HEK293T (cell line): ENCODE measurements around the gene RNF32.

Experiments
- CTCF ChIA-PET: fragments of 350-600 bp; formaldehyde crosslinking; extraction: SDS; loops from one replicate; lab custom pipeline; 2021; ENCODE audit warnings: antibody characterized with exemption, inconsistent platforms; lab: Yijun Ruan, JAX
- POLR2A ChIA-PET: fragments of 350-600 bp; formaldehyde crosslinking; extraction: SDS; loops from one replicate; lab custom pipeline; 2020; ENCODE audit warnings: antibody characterized with exemption, inconsistent platforms; lab: Yijun Ruan, JAX
- DNase-seq: peaks from one replicate; pipeline ENCODE4 v3.0.0; 2012; ENCODE audit warnings: mixed read lengths; ENCODE audit errors: extremely low spot score
- ARNT ChIP-seq: fragments of 450-650 bp; IDR thresholded peaks from 2 replicates; pipeline ENCODE4 v1.6.1; 2017; ENCODE audit warnings: mild to moderate bottlenecking
- BHLHE40 ChIP-seq: fragments of 450-650 bp; IDR thresholded peaks from 2 replicates; pipeline ENCODE4 v1.6.1; 2016; ENCODE audit warnings: mild to moderate bottlenecking, moderate library complexity, borderline replicate concordance
- CTBP1 ChIP-seq: fragments of 450-650 bp; IDR thresholded peaks from 2 replicates; pipeline ENCODE4 v1.6.1; 2016; ENCODE audit warnings: borderline replicate concordance
- ELF4 ChIP-seq: fragments of 450-650 bp; IDR thresholded peaks from 2 replicates; pipeline ENCODE4 v1.6.1; 2017; ENCODE audit warnings: antibody characterized with exemption
- FOXA1 ChIP-seq: fragments of 450-650 bp; IDR thresholded peaks from 2 replicates; pipeline ENCODE4 v1.6.1; 2016; ENCODE audit warnings: mild to moderate bottlenecking
- FOXK2 ChIP-seq: fragments of 450-650 bp; IDR thresholded peaks from 2 replicates; pipeline ENCODE4 v1.6.1; 2016; ENCODE audit warnings: mild to moderate bottlenecking
- FOXM1 ChIP-seq: fragments of 450-650 bp; IDR thresholded peaks from 2 replicates; pipeline ENCODE4 v1.6.1; 2017; ENCODE audit warnings: mild to moderate bottlenecking, borderline replicate concordance
- HDGF ChIP-seq: fragments of 450-650 bp; IDR thresholded peaks from 2 replicates; pipeline ENCODE4 v1.6.1; 2017; ENCODE audit warnings: antibody characterized with exemption, borderline replicate concordance
- L3MBTL2 ChIP-seq: fragments of 450-650 bp; conservative IDR thresholded peaks from 2 replicates; pipeline ENCODE4 v1.6.1; 2016; ENCODE audit warnings: mild to moderate bottlenecking
- LEF1 ChIP-seq: fragments of 450-650 bp; IDR thresholded peaks from 2 replicates; pipeline ENCODE4 v1.6.1; 2017; ENCODE audit warnings: mild to moderate bottlenecking, borderline replicate concordance
- NFRKB ChIP-seq: fragments of 450-650 bp; IDR thresholded peaks from 2 replicates; pipeline ENCODE4 v1.6.1; 2016; ENCODE audit warnings: mild to moderate bottlenecking, moderate library complexity
- SP1 ChIP-seq: fragments of 450-650 bp; IDR thresholded peaks from 2 replicates; pipeline ENCODE4 v1.6.1; 2017
- SUZ12 ChIP-seq: fragments of 450-650 bp; IDR thresholded peaks from 2 replicates; pipeline ENCODE4 v1.6.1; 2016; ENCODE audit warnings: mild to moderate bottlenecking
- TARDBP ChIP-seq: fragments of 450-650 bp; IDR thresholded peaks from 2 replicates; pipeline ENCODE4 v1.6.1; 2016
- ZNF384 ChIP-seq: fragments of 450-650 bp; IDR thresholded peaks from 2 replicates; pipeline ENCODE4 v1.6.1; 2016
- TF ChIP-seq, protein P1 (sequence below): fragments of 450-650 bp; IDR thresholded peaks from 2 replicates; pipeline ENCODE4 v1.6.1; 2016

The RNF32 gene

DNA sequence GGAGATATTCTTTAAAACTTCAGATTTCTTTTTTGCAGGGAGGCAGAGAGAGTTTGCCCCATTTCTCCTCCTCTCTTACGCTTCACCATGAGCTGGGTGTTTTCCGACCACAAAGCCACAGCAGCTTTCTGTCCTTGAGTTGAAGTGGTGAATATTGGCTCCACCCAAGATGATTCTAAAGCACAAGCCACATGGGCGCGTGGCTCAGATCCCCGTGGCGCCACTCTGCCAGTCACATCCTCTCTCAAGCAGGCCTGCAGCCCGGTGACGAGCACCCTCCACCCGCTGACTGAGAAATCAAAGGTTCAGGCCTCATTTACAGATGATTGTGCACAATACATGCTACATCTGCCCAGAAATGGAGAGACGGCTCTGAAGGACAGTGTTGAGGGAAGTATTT is 27.6 kb upstream of the RNF32 start:
- ChIA-PET CTCF (no interaction called here), POLR2A (no interaction called here)
- no peak for TF ChIP-seq NFRKB
- no peak for TF ChIP-seq FOXK2
- no peak for TF ChIP-seq SUZ12
- no peak for TF ChIP-seq ARNT
- no peak for TF ChIP-seq BHLHE40
- TF ChIP-seq, protein P1, sequence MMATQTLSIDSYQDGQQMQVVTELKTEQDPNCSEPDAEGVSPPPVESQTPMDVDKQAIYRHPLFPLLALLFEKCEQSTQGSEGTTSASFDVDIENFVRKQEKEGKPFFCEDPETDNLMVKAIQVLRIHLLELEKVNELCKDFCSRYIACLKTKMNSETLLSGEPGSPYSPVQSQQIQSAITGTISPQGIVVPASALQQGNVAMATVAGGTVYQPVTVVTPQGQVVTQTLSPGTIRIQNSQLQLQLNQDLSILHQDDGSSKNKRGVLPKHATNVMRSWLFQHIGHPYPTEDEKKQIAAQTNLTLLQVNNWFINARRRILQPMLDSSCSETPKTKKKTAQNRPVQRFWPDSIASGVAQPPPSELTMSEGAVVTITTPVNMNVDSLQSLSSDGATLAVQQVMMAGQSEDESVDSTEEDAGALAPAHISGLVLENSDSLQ: no peak
- no peak for TF ChIP-seq HDGF
- no peak for TF ChIP-seq SP1
- TF ChIP-seq TARDBP: no peak
- TF ChIP-seq ELF4: no peak
- TF ChIP-seq LEF1: no peak
- TF ChIP-seq ZNF384: no peak
- TF ChIP-seq FOXM1: no peak
- no peak for TF ChIP-seq L3MBTL2
- no peak for DNase-seq

DNA sequence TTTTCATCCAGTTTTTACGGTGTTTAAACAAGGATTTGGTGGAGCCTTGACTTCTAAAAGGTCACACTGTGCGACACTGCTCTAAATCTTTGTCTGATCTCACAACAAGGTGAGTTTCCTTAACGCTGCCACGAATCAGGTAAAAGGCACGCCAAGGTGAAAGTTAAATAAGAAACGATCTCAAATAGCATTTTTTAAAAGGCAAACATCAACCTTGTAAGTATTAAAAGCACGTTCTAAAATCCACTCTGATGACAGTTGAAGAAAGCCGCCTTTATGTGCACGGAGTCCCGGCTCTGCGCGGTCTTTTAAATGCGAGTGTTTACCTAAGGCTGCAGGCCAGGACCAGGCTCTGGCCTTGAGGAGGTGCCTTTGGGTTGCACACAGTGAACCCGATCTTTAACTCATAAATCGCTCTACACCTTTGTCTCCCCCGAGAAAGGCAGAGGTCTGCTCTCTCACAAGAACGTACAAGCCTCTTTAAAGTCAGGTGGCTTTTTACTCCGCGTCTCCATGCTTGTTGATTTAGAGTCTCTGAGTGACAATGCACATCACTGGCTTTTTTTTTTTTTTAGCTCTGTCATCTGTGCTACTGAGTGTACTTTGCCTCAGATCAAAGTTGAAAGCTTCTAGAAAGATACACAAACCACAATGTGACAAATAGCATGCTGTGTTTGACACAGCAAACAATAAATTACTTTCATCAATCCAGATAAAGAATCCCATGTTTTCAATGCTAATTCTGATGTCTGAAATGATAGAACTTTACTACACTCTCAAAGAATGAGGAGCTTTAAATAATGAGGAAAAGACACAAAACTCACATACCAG is 25.9 kb upstream of the RNF32 start:
- POLR2A ChIA-PET: no interaction called here
- DNase-seq: no peak
- CTCF ChIA-PET: no interaction called here
- TF ChIP-seq, protein P1: no peak
- no peak for TF ChIP-seq L3MBTL2
- TF ChIP-seq ARNT: no peak
- no peak for TF ChIP-seq TARDBP
- TF ChIP-seq SP1: no peak
- TF ChIP-seq CTBP1: no peak
- no peak for TF ChIP-seq FOXM1
- no peak for TF ChIP-seq ZNF384

GRCh38 chr7:156616269-156617202 is 24.0 kb upstream of the RNF32 start:
- POLR2A ChIA-PET: no interaction called here
- CTCF ChIA-PET: no interaction called here
- DNase-seq: no peak

DNA sequence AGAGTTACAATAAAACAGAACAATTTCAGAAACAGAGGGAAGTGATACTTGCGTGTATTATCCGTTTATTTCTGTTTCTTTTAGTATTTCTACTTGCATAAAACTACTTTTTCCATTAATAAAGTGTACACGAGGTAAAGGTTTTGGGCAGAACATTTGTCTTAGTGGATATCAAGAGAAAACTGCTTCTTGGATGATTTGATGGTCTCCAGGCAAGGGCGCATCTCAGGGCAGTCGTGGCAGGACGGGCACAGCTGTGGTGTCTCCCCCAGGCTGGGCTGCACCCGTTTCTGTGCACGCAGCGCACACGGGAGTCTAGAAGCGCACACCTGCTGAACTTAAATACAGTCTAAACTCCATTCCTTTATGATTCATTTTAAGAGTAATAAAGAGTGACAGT is 23.4 kb upstream of the RNF32 start:
- TF ChIP-seq, protein P1: no peak
- no peak for TF ChIP-seq ELF4
- TF ChIP-seq CTBP1: no peak
- no peak for TF ChIP-seq BHLHE40
- no peak for TF ChIP-seq L3MBTL2
- TF ChIP-seq LEF1: no peak
- no peak for TF ChIP-seq TARDBP
- no peak for TF ChIP-seq FOXK2
- no peak for TF ChIP-seq FOXA1
- TF ChIP-seq SUZ12: no peak
- no peak for TF ChIP-seq ZNF384
- TF ChIP-seq HDGF: no peak
- TF ChIP-seq ARNT: no peak
- TF ChIP-seq FOXM1: no peak
- no peak for TF ChIP-seq NFRKB
- TF ChIP-seq SP1: no peak
- ChIA-PET CTCF (no interaction called here), POLR2A (no interaction called here)

More at GRCh38 chr7:156616269-156617202, 24.0 kb upstream of the RNF32 start:
- TF ChIP-seq SUZ12: no peak
- TF ChIP-seq BHLHE40: no peak
- TF ChIP-seq, protein P1: no peak
- TF ChIP-seq NFRKB: no peak
- TF ChIP-seq FOXM1: no peak

DNA sequence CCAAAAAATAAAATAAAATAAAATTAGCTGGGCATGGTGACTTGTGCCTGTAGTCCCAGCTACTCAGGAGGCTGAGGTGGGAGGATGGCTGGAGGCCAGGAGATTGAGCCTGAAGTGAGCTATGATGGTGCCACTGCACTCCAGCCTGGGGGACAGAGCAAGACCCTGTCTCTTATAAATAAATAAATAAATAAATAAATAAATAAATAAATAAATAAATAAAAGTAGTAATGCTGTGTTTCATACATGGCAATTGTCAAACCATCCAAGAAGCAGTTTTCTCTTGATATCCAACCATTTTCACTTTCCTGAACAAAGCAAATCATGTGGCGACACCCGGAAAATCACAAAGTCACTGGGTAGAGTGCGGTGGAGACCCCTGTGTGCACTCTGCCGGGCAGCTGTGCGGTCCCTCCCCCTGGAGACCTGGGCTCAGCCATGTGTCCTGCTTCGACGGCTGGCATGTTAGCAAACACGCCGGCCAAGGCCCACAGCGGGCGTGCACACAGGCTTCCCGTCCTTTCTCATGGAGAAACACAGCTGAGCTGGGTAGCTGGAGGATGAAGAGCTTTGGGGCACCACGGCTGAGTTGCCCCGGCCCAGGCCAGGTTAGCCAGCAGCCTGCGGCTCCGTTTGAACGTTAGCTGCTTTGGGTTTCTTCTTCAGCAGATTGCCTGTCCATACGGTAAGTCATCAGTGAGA is 22.3 kb upstream of the RNF32 start:
- ChIA-PET CTCF (no interaction called here), POLR2A (no interaction called here)
- DNase-seq: no peak
- TF ChIP-seq FOXK2 (no peak), SUZ12 (no peak)
- TF ChIP-seq, protein P1: no peak

More for the DNA sequence above, 23.4 kb upstream of the RNF32 start:
- no peak for DNase-seq
